GM12801 (cell line): ENCODE data around the gene ZNF77.

ENCODE experiments used
- TF ChIP-seq, protein P1 (sequence below): IDR thresholded peaks from one replicate; pipeline ENCODE4 v1.5.1; 2011; ENCODE audit warnings: control low read depth; ENCODE audit not compliant: insufficient read length; ENCODE audit errors: extremely low read depth

ZNF77 gene

GRCh38 chr19:2883686-2884439 is 60.9 kb downstream of the ZNF77 start:
- TF ChIP-seq, protein P1, sequence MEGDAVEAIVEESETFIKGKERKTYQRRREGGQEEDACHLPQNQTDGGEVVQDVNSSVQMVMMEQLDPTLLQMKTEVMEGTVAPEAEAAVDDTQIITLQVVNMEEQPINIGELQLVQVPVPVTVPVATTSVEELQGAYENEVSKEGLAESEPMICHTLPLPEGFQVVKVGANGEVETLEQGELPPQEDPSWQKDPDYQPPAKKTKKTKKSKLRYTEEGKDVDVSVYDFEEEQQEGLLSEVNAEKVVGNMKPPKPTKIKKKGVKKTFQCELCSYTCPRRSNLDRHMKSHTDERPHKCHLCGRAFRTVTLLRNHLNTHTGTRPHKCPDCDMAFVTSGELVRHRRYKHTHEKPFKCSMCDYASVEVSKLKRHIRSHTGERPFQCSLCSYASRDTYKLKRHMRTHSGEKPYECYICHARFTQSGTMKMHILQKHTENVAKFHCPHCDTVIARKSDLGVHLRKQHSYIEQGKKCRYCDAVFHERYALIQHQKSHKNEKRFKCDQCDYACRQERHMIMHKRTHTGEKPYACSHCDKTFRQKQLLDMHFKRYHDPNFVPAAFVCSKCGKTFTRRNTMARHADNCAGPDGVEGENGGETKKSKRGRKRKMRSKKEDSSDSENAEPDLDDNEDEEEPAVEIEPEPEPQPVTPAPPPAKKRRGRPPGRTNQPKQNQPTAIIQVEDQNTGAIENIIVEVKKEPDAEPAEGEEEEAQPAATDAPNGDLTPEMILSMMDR: no peak
